ENCODE measurements around the gene MACROD2. TPM values are rescaled to one million over a fixed set of nuclear protein-coding genes. Genes with fewer than 3 reads are reported as not detected.

Gene MACROD2
- total and polyA plus RNA-seq, 2 experiments from 2014 or later, result 2.8 to 4.3 TPM

GRCh38 chr20:15699431-15700146, 1704.3 kb downstream of the MACROD2 start:
- TF ChIP-seq ZNF462 (CRISPR knock-in tag; IDR thresholded peaks at IDR 0.05), result no peak
- no peak for TF ChIP-seq POLR2AphosphoS5 (IDR thresholded peaks at IDR 0.05; ENCODE audit: low read depth)
- TF ChIP-seq CTCF (conservative IDR thresholded peaks at IDR 0.05; ENCODE audit: low read depth in 2 of 2), result peak; percentile 54 to 59
- Histone ChIP-seq H4K20me1 (replicated peaks; ENCODE audit: insufficient read depth) (no peaks in the 10 kb centered on the region), H3K4me1 (ENCODE audit: insufficient read depth) (no peaks in the 10 kb centered on the region), H3K4me2 (no peak overlapping the region), H3K36me3 (ENCODE audit: insufficient read depth) (no peaks in the 10 kb centered on the region), H3K4me3 (no peak overlapping the region), H3K9me2 (ENCODE audit: insufficient read depth) (0 out of 2 replicates have a peak, but pooled peaks cover 3% of the 10 kb centered on the region), H3K27ac (ENCODE audit: low read depth) (no peak overlapping the region), H3K79me2 (replicated peaks; ENCODE audit: insufficient read depth) (no peaks in the 10 kb centered on the region), H3F3A (replicated peaks; ENCODE audit: low read depth) (no peaks in the 10 kb centered on the region), H2AFZ (peak overlapping the region; percentile 72), H3K27me3 (ENCODE audit: insufficient read depth) (no peaks in the 10 kb centered on the region)
- Mint-ChIP-seq H3K27ac (no peak overlapping the region), H3K4me1 (no peaks in the 10 kb centered on the region), H3K9me3 (no peaks in the 10 kb centered on the region; the same call in 1 of the 3 replicates), H3K36me3 (ENCODE audit: low read depth) (no peaks in the 10 kb centered on the region; the same call in 2 of the 3 replicates), H3K27me3 (ENCODE audit: insufficient read depth, low read depth, poor library complexity) (peaks cover 1% of the 10 kb centered on the region), H3K4me3 (no peak overlapping the region)
- DNase-seq (ENCODE audit: low spot score), result peak; percentile 36
- ATAC-seq, result peak; percentile 48

All from GM23338 (cell line).